T-helper 9 cell (primary cell): ENCODE results near the gene BCAS3.

ENCODE experiments used
- DNase-seq: peaks from one replicate; pipeline ENCODE4 v3.0.0-alpha.2; 2020

BCAS3 gene

GRCh38 chr17:61275395-61275794 lies 597.7 kb downstream of the BCAS3 start:
- no peak for DNase-seq

GRCh38 chr17:61276806-61277205 lies 599.2 kb downstream of the BCAS3 start:
- no peak for DNase-seq

- DNase-seq, result no peak
These were observed 602.0 kb downstream of the BCAS3 start for GRCh38 chr17:61279476-61280145.

GRCh38 chr17:61280338-61280737 lies 602.7 kb downstream of the BCAS3 start:
- DNase-seq, result no peak

- no peak for DNase-seq
These were observed 603.2 kb downstream of the BCAS3 start for GRCh38 chr17:61280851-61281250.

GRCh38 chr17:61282377-61282776 lies 604.7 kb downstream of the BCAS3 start:
- no peak for DNase-seq

GRCh38 chr17:61283043-61283442 lies 605.4 kb downstream of the BCAS3 start:
- DNase-seq, result no peak

GRCh38 chr17:61284174-61284573 lies 606.5 kb downstream of the BCAS3 start:
- DNase-seq, result no peak

GRCh38 chr17:61284746-61285145 lies 607.1 kb downstream of the BCAS3 start:
- DNase-seq, result no peak

- no peak for DNase-seq
These were observed 608.1 kb downstream of the BCAS3 start for GRCh38 chr17:61285526-61286320.

GRCh38 chr17:61286449-61286848 lies 608.8 kb downstream of the BCAS3 start:
- DNase-seq, result no peak

- no peak for DNase-seq
These were observed 612.0 kb downstream of the BCAS3 start for GRCh38 chr17:61289408-61290385.

- DNase-seq, result no peak
These were observed 614.0 kb downstream of the BCAS3 start for GRCh38 chr17:61291451-61292285.

GRCh38 chr17:61294286-61294685 lies 616.6 kb downstream of the BCAS3 start:
- DNase-seq, result no peak

- DNase-seq, result no peak
These were observed 617.1 kb downstream of the BCAS3 start for GRCh38 chr17:61294777-61295176.

GRCh38 chr17:61296058-61296457 lies 618.4 kb downstream of the BCAS3 start:
- DNase-seq, result no peak

- no peak for DNase-seq
These were observed 622.2 kb downstream of the BCAS3 start for GRCh38 chr17:61299517-61300513.

- no peak for DNase-seq
These were observed 625.5 kb downstream of the BCAS3 start for GRCh38 chr17:61302953-61303816.

GRCh38 chr17:61303817-61304096 lies 626.1 kb downstream of the BCAS3 start:
- no peak for DNase-seq

- no peak for DNase-seq
These were observed 627.4 kb downstream of the BCAS3 start for GRCh38 chr17:61305024-61305423.
